ENCODE data around the gene SLC35E2B.
"Not testable (repeated sequence)": the region's sequence is repeated elsewhere in the genome, so short reads cannot be mapped to it uniquely, and the experiment has no call there.

The SLC35E2B gene

GRCh38 chr1:1637479-1637875 is 55.1 kb downstream of the SLC35E2B start:
- not testable (repeated sequence) for DNase-seq

- DNase-seq: not testable (repeated sequence)
Measured at GRCh38 chr1:1636621-1637478, 55.7 kb downstream of the SLC35E2B start.

- not testable (repeated sequence) for DNase-seq
Measured at GRCh38 chr1:1634613-1635012, 58.0 kb downstream of the SLC35E2B start.

- DNase-seq: not testable (repeated sequence)
Measured at GRCh38 chr1:1633409-1633808, 59.2 kb downstream of the SLC35E2B start.

- DNase-seq: no peak
Measured at GRCh38 chr1:1631782-1632420, 60.7 kb downstream of the SLC35E2B start, which contains the start of gene MMP23B. TSS of gene MMP23B (plus strand) at chr1:1632173. CDS start at chr1:1632219, 46 bp downstream.

GRCh38 chr1:1630965-1631781 is 61.4 kb downstream of the SLC35E2B start:
- peak; percentile 57 for DNase-seq

- DNase-seq: peak; percentile 97
Measured at GRCh38 chr1:1630191-1630964, 62.2 kb downstream of the SLC35E2B start.

GRCh38 chr1:1629430-1630190 is 63.0 kb downstream of the SLC35E2B start:
- peak; percentile 91 for DNase-seq

- DNase-seq: peak; percentile 57
Measured at GRCh38 chr1:1628754-1629429, 63.7 kb downstream of the SLC35E2B start.

GRCh38 chr1:1627829-1628753 is 64.5 kb downstream of the SLC35E2B start:
- no peak for DNase-seq

- no peak for DNase-seq
Measured at GRCh38 chr1:1627261-1627828, 65.2 kb downstream of the SLC35E2B start.

GRCh38 chr1:1626207-1627141 is 66.1 kb downstream of the SLC35E2B start:
- DNase-seq: no peak

GRCh38 chr1:1625824-1626206 is 66.8 kb downstream of the SLC35E2B start:
- DNase-seq: no peak

- no peak for DNase-seq
Measured at GRCh38 chr1:1625404-1625775, 67.2 kb downstream of the SLC35E2B start.

GRCh38 chr1:1624443-1625403 is 67.9 kb downstream of the SLC35E2B start:
- DNase-seq: no peak

GRCh38 chr1:1623631-1624442 is 68.8 kb downstream of the SLC35E2B start:
- DNase-seq: no peak
